ENCODE measurements around the gene BAG2. TPM values are rescaled to one million over a fixed set of nuclear protein-coding genes. Genes with fewer than 3 reads are reported as not detected.
A peak's percentile ranks its signal among the peaks of the same experiment; 100 is the strongest.

Gene BAG2
- polyA plus RNA-seq, 1 experiment = 43.4 TPM

DNA sequence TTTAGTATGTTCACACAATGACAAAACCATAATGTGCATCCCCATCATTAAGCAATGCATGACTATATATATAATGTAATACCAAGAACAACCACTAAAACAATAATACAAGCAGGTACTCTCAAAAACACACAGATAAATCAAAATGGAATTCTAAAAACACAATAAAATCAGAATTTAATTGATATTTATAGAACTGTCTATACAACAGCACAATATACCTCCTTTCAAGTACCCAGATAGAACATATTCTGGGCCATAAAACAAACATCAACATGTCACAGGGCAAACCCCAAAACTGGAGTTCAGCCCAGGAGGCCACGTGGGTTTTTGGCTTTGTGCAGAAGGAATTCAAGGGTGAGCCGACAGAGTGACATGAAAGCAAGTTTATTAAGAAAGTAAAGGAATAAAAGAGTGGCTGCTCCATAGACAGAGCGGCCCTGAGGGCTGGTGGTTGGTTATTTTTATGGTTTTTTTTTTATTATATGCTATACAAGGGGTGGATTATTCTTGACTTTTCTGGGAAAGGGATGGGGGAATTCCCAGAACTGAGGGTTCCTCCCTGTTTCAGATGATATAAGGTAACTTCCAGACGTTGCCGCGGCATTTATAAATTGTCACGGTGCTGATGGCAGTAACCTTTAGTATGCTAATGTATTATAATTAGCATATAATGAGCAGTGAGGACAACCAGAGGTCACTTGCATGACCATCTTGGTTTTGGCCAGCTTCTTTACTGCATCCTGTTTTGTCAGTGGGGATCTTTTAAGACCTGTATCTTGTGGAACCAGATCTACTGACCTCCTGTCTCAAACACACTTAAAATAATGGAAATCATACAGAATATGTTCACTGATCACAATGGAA is 44.3 kb downstream of the BAG2 start:
- ChIA-PET POLR2A (no interaction called here), CTCF (no interaction called here)
- no peak overlapping the region for H3K27ac ChIP-seq (ENCODE audit: low read depth, low read length)
- H3K9me3 ChIP-seq (ENCODE audit: control insufficient read depth, insufficient read depth, low read length) = peaks cover under 1% of the 10 kb centered on the region; the same call in 1 of the 2 replicates
- no peak for DNase-seq (ENCODE audit: low read depth, low spot score)
- no peak overlapping the region for H3K4me3 ChIP-seq (ENCODE audit: low read depth, low read length)
- H3K27me3 ChIP-seq (ENCODE audit: control insufficient read depth, insufficient read depth, low read length) = no peaks in the 10 kb centered on the region
- TF ChIP-seq, protein P1, sequence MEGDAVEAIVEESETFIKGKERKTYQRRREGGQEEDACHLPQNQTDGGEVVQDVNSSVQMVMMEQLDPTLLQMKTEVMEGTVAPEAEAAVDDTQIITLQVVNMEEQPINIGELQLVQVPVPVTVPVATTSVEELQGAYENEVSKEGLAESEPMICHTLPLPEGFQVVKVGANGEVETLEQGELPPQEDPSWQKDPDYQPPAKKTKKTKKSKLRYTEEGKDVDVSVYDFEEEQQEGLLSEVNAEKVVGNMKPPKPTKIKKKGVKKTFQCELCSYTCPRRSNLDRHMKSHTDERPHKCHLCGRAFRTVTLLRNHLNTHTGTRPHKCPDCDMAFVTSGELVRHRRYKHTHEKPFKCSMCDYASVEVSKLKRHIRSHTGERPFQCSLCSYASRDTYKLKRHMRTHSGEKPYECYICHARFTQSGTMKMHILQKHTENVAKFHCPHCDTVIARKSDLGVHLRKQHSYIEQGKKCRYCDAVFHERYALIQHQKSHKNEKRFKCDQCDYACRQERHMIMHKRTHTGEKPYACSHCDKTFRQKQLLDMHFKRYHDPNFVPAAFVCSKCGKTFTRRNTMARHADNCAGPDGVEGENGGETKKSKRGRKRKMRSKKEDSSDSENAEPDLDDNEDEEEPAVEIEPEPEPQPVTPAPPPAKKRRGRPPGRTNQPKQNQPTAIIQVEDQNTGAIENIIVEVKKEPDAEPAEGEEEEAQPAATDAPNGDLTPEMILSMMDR (IDR thresholded peaks at IDR 0.05; ENCODE audit: low read depth, low read length) = 0 out of 2 replicates have a peak, but pooled peaks have one; percentile 21

DNA sequence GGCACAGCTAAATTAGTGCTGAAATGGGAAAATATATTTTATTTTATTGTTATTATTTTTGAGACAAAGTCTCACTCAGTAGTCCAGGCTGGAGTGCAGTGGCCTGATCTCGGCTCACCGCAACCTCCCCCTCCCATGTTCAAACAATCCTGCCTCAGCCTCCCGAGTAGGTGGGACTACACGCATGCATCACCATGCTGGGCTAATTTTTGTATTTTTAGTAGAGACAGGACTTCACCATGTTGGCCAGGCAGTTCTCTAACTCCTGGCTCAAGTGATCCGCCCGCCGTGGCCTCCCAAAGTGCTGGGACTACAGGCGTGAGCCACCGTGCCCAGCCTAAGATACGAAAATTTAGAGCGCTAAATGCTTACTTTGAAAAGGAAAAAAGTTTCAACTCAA is 45.1 kb downstream of the BAG2 start:
- POLR2A ChIA-PET = no interaction called here
- TF ChIP-seq, protein P1 (IDR thresholded peaks at IDR 0.05; ENCODE audit: low read depth, low read length) = no peak
- CTCF ChIA-PET = no interaction called here

GRCh38 chr6:57220083-57220703 is 48.1 kb downstream of the BAG2 start:
- no peak for DNase-seq (ENCODE audit: low read depth, low spot score)
- Histone ChIP-seq H3K27ac (ENCODE audit: low read depth, low read length) (no peak overlapping the region), H3K27me3 (ENCODE audit: control insufficient read depth, insufficient read depth, low read length) (no peaks in the 10 kb centered on the region), H3K4me3 (ENCODE audit: low read depth, low read length) (peak overlapping the region; percentile 86), H3K9me3 (ENCODE audit: control insufficient read depth, insufficient read depth, low read length) (peaks cover 3% of the 10 kb centered on the region; the same call in 1 of the 2 replicates)
- TF ChIP-seq, protein P1 (IDR thresholded peaks at IDR 0.05; ENCODE audit: low read depth, low read length) = no peak
- POLR2A ChIA-PET = interaction anchor here (2.3 kb wide), 1 partner anchor 48 kb away, joined by 14 read pairs; the partner anchor contains the start of gene BAG2
- CTCF ChIA-PET = no interaction called here

More for the DNA sequence above, 45.1 kb downstream of the BAG2 start:
- DNase-seq (ENCODE audit: low read depth, low spot score) = no peak
- Histone ChIP-seq H3K9me3 (ENCODE audit: control insufficient read depth, insufficient read depth, low read length) (peaks cover 3% of the 10 kb centered on the region; the same call in 1 of the 2 replicates), H3K27me3 (ENCODE audit: control insufficient read depth, insufficient read depth, low read length) (no peaks in the 10 kb centered on the region), H3K4me3 (ENCODE audit: low read depth, low read length) (no peak overlapping the region), H3K27ac (ENCODE audit: low read depth, low read length) (no peak overlapping the region)

DNA sequence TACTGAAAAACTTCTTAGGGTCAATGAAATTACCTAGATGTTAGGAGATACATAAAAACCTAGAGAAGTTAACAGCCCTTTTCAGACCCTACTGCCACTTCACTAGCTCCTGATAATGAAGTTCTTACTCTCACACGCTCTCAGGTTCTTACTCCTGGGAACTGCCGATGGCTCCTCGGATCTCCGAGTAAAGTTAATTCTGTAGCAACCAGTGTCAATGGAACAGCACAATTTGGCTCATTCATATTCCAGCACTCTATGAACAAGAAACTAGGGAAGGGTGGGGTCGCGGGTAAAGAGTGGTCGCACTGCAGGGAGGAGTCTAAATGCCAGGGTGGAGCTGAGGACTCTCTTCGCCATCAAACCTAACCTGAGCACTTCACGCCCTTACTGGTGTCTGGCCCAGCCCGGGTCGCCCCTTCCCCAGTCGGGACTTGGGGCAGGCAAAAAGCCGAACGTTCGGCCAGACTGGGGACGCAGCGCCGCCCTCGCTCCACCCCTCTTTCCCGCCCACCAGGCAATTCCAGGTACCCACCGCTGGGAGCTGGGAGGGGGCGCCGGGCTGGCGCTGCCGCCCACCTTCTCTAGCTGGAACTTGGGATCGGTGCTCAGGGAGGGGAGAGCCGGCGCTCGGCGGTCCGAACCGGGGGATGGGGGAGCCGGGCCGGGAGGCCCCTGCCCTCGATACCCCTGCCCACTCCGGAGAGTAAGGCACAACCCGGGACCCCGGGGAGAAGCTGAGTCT is 49.2 kb downstream of the BAG2 start:
- CTCF ChIA-PET = interaction anchor here (1.0 to 1.8 kb wide), 7 partner anchors 12 to 95 kb away, joined by 3 to 9 read pairs (median 4); no protein-coding TSS in a partner anchor
- POLR2A ChIA-PET = interaction anchor here (0.6 to 2.3 kb wide), 15 partner anchors 10 to 190 kb away, joined by 3 to 26 read pairs (median 6); partner anchors contain the start of genes BAG2 and PRIM2
- Histone ChIP-seq H3K9me3 (ENCODE audit: control insufficient read depth, insufficient read depth, low read length) (peaks cover 3% of the 10 kb centered on the region; the same call in 1 of the 2 replicates), H3K27me3 (ENCODE audit: control insufficient read depth, insufficient read depth, low read length) (no peaks in the 10 kb centered on the region), H3K4me3 (ENCODE audit: low read depth, low read length) (peak overlapping the region; percentile 86), H3K27ac (ENCODE audit: low read depth, low read length) (peak overlapping the region; percentile 67)
- TF ChIP-seq, protein P1 (IDR thresholded peaks at IDR 0.05; ENCODE audit: low read depth, low read length) = peak; percentile 48
- DNase-seq (ENCODE audit: low read depth, low spot score) = no peak

All from AG04450 (cell line).